SW 1271 (cell line): ENCODE data around the gene LPAR6.
A peak's percentile ranks its signal among the peaks of the same experiment; 100 is the strongest.
"Not testable (repeated sequence)": the region's sequence is repeated elsewhere in the genome, so short reads cannot be mapped to it uniquely, and the experiment has no call there.

Source experiments
- DNase-seq, 2 experiments: peaks; one replicate each; lab custom pipeline; 2025; lab: John Stamatoyannopoulos, UW

Gene LPAR6, protein sequence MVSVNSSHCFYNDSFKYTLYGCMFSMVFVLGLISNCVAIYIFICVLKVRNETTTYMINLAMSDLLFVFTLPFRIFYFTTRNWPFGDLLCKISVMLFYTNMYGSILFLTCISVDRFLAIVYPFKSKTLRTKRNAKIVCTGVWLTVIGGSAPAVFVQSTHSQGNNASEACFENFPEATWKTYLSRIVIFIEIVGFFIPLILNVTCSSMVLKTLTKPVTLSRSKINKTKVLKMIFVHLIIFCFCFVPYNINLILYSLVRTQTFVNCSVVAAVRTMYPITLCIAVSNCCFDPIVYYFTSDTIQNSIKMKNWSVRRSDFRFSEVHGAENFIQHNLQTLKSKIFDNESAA

DNA sequence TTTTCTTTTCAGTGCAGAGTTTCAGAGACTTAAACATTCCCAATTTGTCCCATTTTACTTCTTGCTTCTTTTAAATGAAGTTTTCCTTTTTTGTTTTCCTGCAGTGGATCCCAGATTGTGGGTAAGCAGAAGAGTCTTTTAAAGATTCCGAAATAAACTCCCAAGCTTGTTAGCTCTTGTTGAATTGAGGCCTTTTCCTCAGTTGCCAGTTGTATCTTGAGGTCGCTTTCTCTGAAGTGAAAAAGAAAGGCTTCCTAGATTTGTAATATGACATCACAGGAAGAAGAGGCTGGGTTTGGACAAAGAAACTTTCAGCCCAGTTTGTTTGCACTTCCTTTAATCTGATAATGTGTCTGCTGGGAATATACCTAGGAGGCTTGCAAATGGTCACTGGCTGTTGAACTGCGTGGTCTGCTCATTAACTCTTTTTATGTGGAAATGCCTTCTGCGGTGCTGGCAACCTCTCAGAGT is at the start of gene LPAR6:
LPAR6 (minus strand) TSS at position 233 of the 471 bp plus-strand sequence. CDS start 690 bp downstream, outside the sequence.
- DNase-seq: peak; percentile 7 to 77

DNA sequence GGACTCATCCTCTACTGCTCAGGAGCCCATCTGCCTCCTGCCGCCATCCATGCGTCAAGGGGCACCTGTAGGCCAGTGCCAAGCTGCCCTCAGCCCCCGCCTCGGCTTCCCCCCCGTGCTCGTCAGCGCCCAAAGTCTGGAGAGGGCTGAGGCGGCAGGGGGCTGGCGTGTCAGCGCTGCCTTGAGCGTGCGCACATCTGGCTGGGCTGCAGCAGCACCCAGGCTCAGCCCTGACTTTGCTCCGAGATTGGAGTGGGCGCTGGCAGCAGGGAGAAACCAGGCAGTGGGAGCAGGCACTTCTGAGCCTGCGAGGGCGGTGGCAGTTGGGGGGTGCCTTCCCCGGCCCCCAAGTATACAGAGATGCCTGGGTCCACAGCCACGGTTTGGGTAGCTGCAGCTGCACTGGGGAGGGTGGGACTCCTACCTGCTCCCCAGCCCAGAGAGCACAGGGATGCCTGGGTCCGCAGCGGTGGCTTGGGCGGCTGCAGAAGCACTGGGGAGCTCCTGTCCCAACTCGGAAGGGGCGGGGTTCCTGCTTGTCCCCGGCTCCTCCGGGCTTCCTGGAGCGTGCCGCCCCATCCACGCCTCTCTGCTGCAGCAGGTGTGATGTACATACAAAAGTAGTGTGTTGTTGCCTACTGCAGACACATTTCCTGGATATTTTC is 44.8 kb upstream of the LPAR6 start:
- no peak for DNase-seq

DNA sequence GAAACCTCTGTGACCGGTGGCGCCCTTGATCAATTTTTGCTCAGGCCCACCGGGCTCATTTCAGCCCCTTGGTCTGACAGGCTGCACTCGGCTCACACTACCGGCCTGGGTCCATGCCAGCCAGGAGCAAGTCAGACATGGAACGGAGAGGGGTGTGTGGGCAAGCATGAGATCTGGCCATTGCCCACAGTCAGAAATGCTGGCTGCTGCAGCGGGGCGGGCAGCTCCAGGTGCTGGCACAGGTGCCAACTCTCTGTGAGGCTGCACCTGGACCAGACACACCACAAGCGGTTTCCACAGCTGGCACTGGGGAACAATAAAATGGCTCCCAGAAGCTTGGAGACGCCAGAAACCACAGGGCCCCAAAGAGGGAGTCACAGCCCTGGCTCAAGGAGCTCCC is 43.6 kb upstream of the LPAR6 start:
- DNase-seq: no peak

DNA sequence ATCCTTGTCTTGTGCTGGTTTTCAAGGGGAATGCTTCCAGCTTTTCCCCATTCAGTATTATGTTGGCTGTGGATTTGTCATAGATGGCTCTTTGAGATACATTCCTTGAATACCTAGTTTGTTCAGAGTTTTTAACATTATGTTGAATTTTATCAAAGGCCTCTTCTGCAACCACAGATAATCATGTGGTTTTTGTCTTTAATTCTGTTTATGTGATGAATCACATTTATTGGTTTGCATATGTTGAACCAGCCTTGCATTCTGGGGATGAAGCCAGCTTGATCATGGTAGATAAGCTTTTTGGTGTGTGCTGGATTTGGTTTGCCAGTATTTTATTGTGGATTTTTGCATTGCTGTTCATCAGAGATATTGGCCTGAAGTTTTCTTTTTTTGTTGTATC is 38.3 kb upstream of the LPAR6 start:
- DNase-seq: not testable (repeated sequence)

DNA sequence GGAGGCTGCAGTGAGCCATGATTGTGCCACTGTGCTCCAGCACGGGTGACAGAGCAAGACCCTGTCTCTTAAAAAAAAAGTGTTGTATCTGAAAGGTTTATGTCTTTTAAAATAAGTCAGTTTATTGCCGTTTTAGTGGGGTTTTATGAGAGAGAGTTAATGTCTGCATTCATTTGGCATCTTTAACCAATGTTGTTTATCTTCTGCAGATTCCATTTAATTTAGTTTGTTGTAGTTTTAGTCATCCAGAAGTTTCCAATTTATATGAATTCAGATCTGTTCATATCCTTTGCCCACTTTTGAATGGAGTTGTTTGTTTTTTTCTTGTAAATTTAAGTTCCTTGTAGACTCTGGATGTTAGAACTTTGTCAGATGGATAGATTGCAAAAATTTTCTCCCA is 36.7 kb upstream of the LPAR6 start:
- no peak for DNase-seq

DNA sequence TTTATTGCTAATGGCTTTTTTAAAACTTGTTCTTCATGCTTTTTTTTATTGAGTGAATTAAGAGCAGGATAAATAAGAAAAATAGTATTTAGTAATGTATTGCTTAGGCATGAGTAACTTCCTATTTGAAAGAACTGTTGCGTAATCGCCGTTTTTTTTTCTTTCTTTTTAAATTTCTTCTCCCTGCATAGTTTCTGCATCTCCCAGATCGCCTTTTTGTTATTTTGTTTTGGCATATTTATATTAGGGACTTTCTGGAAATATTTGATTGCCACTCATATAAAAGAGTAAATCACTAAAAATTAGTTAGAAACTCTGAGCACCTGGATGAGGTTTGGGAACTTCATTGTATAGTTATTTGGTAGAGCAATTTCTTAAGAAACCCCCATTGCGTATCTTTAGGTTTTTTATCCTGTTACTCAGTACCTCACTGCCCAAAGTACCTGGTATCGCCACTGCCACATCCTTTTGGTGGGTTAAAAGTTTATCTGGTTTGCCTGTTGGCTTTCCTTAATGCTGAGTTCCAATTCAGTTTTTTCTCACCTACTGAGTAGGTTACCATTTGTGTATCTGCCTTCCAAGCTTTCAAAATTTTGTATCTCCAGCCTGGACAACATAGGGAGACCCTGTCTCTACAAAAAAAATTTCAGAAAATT is 36.2 kb upstream of the LPAR6 start:
- DNase-seq: peak in 1 of 2 experiments; percentile 35

DNA sequence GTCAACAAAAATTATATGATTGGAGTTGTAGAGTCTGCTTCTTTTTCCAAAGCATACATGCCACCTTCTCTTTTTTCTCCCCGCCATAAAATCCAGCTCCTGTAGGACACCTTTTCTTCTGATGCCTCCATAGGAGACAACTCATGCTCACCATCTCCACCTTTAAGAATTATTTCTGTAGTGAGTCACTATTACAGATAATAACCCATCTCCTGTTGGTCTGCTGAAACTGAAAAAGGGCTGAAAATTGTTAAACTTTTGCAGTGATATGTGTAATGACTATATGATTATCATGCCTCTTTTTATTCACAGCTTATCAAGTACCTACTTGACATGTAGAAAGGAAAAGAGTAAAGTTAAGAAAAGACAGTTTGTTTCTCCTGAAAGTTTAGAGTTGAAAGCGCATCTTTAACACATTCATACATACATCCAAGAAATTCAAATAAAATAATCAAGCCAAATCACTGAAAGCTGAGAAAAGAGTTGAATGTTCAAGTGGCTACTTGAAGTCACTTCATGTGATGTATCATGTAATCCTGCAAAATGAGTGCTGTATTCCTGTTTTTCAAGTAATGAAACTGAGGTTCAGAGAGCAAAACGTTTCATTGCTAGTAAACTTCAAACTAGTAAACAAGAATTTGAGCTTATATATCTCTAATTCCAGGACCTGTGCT is 35.5 kb upstream of the LPAR6 start:
- peak in 1 of 2 experiments; percentile 35 for DNase-seq

DNA sequence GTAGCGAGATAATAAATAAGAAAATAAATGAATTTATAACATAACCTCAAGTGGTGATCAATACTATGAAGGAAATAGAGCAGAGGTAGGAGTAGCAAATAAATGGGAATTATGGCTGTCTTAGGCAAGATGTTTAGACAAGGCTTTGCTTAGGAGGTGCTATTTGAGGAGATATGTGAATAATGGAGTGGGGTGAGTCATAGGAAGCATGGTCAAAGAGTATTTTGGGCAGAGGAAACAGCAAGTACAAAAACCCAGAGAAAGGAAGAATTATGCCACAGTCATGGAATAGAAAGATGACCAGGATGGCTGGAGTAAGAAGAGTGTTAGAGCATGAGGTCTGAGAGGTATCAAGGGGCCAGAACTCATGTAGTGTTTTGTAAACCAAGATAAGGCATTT is 33.6 kb upstream of the LPAR6 start:
- DNase-seq: peak in 1 of 2 experiments; percentile 17

DNA sequence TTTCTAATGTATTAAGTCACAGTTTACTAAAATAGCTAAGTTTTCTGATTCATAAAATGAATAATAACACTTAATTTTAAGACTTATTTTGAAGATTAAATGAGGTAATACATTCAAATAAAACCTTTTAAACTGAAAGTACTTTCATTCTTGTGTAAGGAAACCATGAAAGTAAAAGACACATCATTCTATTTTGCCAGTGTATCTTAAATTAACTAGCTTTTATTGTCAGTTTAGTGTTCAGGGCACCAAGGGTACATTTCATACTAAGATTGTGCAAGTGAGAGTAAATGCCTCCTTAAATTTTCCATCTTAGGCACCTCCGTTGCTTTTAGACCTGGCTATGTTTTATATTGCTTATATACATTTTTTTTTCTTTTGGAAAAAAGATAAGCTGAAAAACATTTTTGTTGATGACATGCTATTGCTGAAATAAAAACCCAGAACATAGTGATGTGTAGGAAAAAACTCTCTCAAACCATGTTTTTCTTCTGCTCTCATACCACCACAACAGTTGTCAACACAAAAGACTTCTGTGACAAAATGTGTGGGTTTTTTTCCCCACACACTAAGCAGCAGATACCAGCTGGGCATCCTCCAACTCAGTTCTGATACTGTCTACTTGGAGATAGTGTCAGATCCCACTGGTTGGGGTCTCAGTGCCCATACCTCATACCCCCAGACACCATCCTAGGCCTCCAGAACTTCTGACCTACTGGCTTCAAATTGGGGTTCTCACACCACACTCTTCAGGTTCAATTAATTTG is 30.7 kb upstream of the LPAR6 start:
- no peak for DNase-seq

DNA sequence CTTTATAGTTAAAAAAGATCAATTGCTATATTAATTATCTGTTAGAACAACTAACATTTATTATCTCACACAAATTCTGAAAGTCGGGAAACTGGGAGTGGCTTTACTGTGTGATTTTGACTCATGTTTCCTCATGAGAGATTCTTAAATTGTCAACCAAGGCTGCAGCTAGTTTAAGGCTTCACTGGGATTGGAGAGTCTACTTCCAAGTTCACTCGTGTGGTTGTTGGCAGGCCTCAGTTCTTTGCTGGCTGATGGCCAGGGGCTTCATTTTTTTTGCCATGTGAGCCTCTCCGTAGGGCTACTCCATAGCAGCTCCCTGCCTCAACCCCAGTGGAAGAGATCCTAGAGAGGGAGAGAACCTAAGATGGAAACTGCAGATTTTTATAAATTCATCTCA is 24.5 kb upstream of the LPAR6 start:
- no peak for DNase-seq

DNA sequence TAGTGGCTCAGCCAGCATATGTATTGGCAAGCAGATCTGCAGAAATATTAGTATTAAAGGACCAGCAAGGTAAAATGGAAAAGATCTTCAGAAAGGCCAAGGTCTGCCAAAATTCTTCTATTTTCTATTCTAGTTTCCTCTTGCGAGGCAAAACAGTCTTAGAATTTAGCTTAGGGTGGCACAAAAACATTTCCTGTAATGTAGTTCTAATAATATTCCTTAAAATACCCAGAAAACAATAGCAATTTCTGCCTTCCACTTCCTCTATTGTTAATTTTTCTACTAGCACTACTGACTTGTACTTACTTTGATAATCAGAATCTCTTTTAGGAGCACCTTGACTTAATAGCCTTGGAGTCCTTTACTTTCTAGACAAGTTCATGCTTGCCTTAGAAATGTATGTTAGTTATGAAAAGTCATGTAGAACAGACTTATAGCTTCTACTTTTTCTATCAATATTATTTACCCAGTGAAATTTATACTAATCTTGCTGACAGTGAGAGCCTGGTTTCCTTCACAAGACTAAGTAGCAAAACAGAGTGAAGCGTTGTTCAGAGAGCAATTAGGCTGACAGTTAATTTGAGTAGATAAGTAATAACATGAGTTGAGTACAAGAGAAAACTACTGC is 23.9 kb upstream of the LPAR6 start:
- DNase-seq: no peak

DNA sequence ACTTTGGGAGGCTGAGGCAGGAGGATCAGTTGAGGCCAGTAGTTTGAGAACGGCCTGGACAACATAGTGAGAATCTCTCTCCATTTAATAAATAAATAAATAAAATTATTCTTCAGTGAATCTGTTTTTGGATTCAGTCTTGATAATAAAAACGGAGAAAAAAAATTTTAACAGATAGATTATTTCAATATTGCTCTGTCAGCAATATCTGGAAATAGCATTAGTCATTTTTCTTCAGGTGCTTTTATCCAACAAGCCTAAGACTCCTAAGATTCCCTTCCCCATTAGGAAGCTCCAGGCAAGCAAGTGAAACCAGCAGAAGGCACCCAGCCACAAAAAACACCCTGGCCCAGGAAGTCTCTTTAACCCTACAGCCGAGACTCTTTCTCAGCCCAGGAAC is 21.3 kb upstream of the LPAR6 start:
- no peak for DNase-seq

DNA sequence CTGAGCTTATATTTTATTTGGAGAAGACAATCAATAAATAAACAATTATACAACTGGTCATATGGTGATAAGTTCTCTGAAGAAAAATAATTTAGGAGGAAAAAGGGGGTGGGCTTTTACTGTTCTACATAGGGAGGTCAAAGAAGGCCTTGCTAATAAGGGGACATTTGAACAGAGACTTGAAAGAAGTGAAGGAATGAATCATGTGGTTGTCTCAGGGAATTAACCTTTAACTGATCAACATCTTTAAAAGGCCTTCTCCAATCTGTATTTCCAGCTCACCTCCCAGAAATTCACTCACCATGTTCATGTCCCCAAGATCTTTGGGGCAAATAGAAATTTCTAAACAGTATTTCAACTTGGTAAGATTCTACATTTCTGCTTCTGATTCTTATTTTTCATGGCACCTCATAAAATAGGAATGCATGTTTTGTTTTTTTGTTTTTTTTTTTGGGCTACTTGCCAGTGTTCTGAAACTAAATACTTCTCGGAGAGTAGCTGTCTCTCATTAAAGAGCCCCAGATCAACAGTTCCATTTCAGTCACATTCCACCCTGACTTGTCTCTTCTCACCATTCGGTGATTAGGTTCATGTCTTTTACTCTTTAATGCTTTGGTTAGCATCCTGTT is 19.2 kb upstream of the LPAR6 start:
- no peak for DNase-seq

DNA sequence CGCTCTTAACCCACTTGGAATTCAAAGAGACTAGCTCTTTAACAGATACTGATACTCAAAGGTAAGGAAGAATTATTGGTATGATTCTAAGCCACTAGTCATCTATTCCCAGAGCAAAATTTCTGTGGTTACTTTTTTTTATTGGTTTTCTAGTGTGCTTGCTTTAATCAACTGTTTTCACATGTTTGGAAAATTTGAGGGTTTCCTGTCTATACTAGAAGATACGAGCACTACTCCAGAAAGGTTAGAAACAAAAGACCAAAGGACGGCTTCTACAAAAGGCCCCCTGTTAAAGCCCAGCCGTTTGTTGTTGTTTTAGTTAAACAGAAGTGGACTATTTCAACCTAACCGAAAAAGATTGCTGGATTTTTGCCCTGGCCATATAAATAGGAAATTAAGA is 18.5 kb upstream of the LPAR6 start:
- no peak for DNase-seq

DNA sequence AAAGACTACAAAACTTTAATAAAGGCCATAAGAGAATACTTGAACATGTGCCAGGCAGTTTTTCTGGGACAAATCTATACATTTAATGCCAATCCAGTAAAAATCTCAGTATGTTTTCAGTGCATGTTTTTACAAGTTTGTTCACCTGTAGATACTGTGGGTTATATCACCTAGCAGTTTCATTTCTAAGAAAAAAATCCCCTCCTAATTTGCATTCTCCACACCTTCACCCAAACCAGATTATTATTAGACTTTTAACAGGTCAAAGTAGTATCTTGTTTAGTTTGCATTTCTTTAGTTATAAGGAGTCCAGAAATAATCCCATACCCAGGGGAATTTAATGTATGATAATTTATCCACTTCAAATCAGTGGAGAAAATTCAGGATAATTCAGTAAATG is 17.0 kb upstream of the LPAR6 start:
- no peak for DNase-seq

DNA sequence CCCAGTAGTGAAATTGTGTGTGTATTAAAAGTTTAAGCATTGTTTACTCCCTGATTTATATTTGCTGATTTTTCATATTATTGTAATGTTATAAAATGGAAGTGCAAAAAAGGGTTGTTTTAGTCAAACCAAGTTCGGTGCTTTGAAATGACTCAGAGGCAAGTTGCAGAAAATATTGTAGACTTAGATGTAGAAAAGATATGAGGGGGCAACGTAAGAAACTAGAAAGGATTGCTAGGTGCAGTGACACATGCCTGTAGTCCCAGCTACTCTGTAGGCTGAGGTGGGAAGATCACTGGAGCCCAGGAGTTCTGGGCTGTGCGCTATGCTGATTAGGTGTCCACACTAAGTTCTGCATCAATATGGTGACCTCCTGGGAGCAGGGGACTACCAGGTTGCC is 16.1 kb upstream of the LPAR6 start:
- DNase-seq: no peak

DNA sequence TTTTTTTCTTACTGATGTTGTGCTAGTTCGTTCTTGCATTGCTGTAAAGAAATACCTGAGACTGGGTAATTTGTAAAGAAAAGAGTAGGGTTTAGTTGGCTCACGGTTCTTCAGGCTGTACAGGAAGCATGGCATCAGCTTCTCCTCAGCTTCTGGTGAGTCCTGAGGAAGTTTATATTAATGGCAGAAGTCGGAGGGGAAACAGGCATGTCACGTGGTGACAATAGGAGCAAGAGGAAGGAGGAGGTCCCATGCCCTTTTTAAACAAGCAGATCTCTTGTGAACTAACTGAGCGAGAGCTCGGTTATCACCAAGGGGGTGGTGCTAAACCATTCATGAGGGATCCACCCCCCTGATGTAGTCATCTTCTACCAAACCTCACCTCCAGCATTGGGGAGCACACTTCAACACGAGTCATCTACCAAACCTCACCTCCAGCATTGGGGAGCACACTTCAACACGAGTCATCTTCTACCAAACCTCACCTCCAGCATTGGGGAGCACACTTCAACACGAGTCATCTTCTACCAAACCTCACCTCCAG is 13.9 kb upstream of the LPAR6 start:
- DNase-seq: not testable (repeated sequence)

DNA sequence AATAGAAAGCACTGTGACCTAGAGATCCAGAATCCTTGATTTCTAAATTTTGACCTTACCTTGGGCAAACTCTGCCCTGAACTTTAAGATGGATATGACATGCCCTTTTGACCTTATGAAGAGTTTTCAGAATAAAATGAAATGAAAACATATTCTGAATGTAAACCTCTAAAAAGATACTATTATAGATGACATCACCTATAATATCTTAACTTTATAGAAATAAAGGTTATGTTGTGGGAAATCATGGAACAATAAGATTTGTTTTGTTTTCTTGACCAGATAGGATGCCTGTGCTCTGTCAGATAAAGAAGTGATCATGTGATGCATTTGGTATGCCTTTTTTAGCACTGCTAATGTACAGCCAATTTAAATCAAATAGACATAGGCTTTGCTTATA is 13.1 kb upstream of the LPAR6 start:
- no peak for DNase-seq

DNA sequence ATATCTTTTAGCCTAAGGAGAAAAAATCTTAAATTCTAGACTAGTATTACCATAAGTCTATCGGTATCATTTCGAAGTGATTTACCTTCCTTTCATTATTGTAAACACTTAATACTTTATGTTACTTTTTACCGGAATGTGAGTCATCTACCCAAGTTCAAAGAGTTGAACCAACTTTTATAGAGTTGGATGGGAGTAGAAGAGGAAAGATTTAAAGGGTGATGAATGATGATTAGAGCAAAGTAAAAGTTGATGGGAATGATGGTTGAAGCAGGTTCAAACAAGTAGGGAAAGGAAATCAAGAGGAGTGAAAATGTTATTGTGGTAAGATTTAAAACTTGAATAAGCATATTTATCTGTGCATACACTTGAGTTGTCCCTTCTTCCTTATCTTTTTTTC is 11.3 kb upstream of the LPAR6 start:
- no peak for DNase-seq

DNA sequence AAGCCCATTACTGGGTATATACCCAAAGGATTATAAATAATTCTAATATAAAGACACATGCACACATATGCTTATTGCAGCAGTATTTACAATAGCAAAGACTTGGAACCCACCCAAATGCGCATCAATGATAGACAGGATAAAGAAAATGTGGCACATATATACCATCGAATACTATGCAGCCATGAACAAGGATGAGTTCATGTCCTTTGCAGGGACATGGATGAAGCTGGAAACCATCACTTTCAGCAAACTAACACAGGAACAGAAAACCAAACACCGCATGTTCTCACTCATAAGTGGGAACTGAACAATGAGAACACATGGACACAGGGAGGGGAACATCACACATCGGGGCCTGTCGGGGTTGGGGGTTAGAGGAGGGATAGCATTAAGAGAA is 9.1 kb upstream of the LPAR6 start:
- DNase-seq: not testable (repeated sequence)
